ENCODE measurements around the gene TMEM106B.
A peak's percentile ranks its signal among the peaks of the same experiment; 100 is the strongest.
"Not testable (repeated sequence)": the region's sequence is repeated elsewhere in the genome, so short reads cannot be mapped to it uniquely, and the experiment has no call there.

The TMEM106B gene

GRCh38 chr7:12222889-12223579, 11.9 kb downstream of the TMEM106B start:
- in situ Hi-C loops (cut with HindIII; ENCODE audit: low pct_ligation_motif_present, low pct_unique_long_range_greater_than_20kb, low sequenced_read_pairs) = no loop called here
- no peak for DNase-seq

GRCh38 chr7:12225017-12225416, 13.9 kb downstream of the TMEM106B start:
- in situ Hi-C loops (cut with HindIII; ENCODE audit: low pct_ligation_motif_present, low pct_unique_long_range_greater_than_20kb, low sequenced_read_pairs); DNase-seq: not testable (repeated sequence)

- in situ Hi-C loops (cut with HindIII; ENCODE audit: low pct_ligation_motif_present, low pct_unique_long_range_greater_than_20kb, low sequenced_read_pairs) = no loop called here
- DNase-seq = no peak
Observed at GRCh38 chr7:12226756-12227155, 15.7 kb downstream of the TMEM106B start.

GRCh38 chr7:12228024-12228423, 16.9 kb downstream of the TMEM106B start:
- DNase-seq = no peak
- in situ Hi-C loops (cut with HindIII; ENCODE audit: low pct_ligation_motif_present, low pct_unique_long_range_greater_than_20kb, low sequenced_read_pairs) = no loop called here

GRCh38 chr7:12229046-12229445, 18.0 kb downstream of the TMEM106B start:
- in situ Hi-C loops (cut with HindIII; ENCODE audit: low pct_ligation_motif_present, low pct_unique_long_range_greater_than_20kb, low sequenced_read_pairs) = no loop called here
- no peak for DNase-seq

GRCh38 chr7:12231097-12231496, 20.0 kb downstream of the TMEM106B start:
- no peak for DNase-seq
- in situ Hi-C loops (cut with HindIII; ENCODE audit: low pct_ligation_motif_present, low pct_unique_long_range_greater_than_20kb, low sequenced_read_pairs) = no loop called here

- in situ Hi-C loops (cut with HindIII; ENCODE audit: low pct_ligation_motif_present, low pct_unique_long_range_greater_than_20kb, low sequenced_read_pairs) = no loop called here
- DNase-seq = no peak
Observed at GRCh38 chr7:12233175-12233574, 22.1 kb downstream of the TMEM106B start.

GRCh38 chr7:12234334-12234865, 23.3 kb downstream of the TMEM106B start:
- in situ Hi-C loops (cut with HindIII; ENCODE audit: low pct_ligation_motif_present, low pct_unique_long_range_greater_than_20kb, low sequenced_read_pairs) = no loop called here
- no peak for DNase-seq

- no peak for DNase-seq
- in situ Hi-C loops (cut with HindIII; ENCODE audit: low pct_ligation_motif_present, low pct_unique_long_range_greater_than_20kb, low sequenced_read_pairs) = no loop called here
Observed at GRCh38 chr7:12235970-12236369, 24.9 kb downstream of the TMEM106B start.

- in situ Hi-C loops (cut with HindIII; ENCODE audit: low pct_ligation_motif_present, low pct_unique_long_range_greater_than_20kb, low sequenced_read_pairs) = no loop called here
- no peak for DNase-seq
Observed at GRCh38 chr7:12237007-12237406, 25.9 kb downstream of the TMEM106B start.

- in situ Hi-C loops (cut with HindIII; ENCODE audit: low pct_ligation_motif_present, low pct_unique_long_range_greater_than_20kb, low sequenced_read_pairs) = no loop called here
- no peak for DNase-seq
Observed at GRCh38 chr7:12239806-12240205, 28.7 kb downstream of the TMEM106B start.

- peak; percentile 42 for DNase-seq
Observed at GRCh38 chr7:12244129-12244528, 33.0 kb downstream of the TMEM106B start.

GRCh38 chr7:12244694-12245093, 33.6 kb downstream of the TMEM106B start:
- DNase-seq = no peak
- in situ Hi-C loops (cut with HindIII; ENCODE audit: low pct_ligation_motif_present, low pct_unique_long_range_greater_than_20kb, low sequenced_read_pairs) = no loop called here

More at GRCh38 chr7:12244129-12244528, 33.0 kb downstream of the TMEM106B start:
- in situ Hi-C loops (cut with HindIII; ENCODE audit: low pct_ligation_motif_present, low pct_unique_long_range_greater_than_20kb, low sequenced_read_pairs) = no loop called here

- no peak for DNase-seq
- in situ Hi-C loops (cut with HindIII; ENCODE audit: low pct_ligation_motif_present, low pct_unique_long_range_greater_than_20kb, low sequenced_read_pairs) = no loop called here
Observed at GRCh38 chr7:12249706-12250105, 38.6 kb downstream of the TMEM106B start.

- DNase-seq = no peak
- in situ Hi-C loops (cut with HindIII; ENCODE audit: low pct_ligation_motif_present, low pct_unique_long_range_greater_than_20kb, low sequenced_read_pairs) = no loop called here
Observed at GRCh38 chr7:12250232-12250631, 39.1 kb downstream of the TMEM106B start.

- in situ Hi-C loops (cut with HindIII; ENCODE audit: low pct_ligation_motif_present, low pct_unique_long_range_greater_than_20kb, low sequenced_read_pairs) = no loop called here
- no peak for DNase-seq
Observed at GRCh38 chr7:12256090-12256489, 45.0 kb downstream of the TMEM106B start.

GRCh38 chr7:12257582-12257981, 46.5 kb downstream of the TMEM106B start:
- in situ Hi-C loops (cut with HindIII; ENCODE audit: low pct_ligation_motif_present, low pct_unique_long_range_greater_than_20kb, low sequenced_read_pairs) = no loop called here
- peak; percentile 77 for DNase-seq

GRCh38 chr7:12258074-12258473, 47.0 kb downstream of the TMEM106B start:
- no peak for DNase-seq

GRCh38 chr7:12267542-12267941, 56.4 kb downstream of the TMEM106B start:
- in situ Hi-C loops (cut with HindIII; ENCODE audit: low pct_ligation_motif_present, low pct_unique_long_range_greater_than_20kb, low sequenced_read_pairs) = no loop called here
- DNase-seq = no peak

More at GRCh38 chr7:12258074-12258473, 47.0 kb downstream of the TMEM106B start:
- in situ Hi-C loops (cut with HindIII; ENCODE audit: low pct_ligation_motif_present, low pct_unique_long_range_greater_than_20kb, low sequenced_read_pairs) = no loop called here

- in situ Hi-C loops (cut with HindIII; ENCODE audit: low pct_ligation_motif_present, low pct_unique_long_range_greater_than_20kb, low sequenced_read_pairs) = no loop called here
- no peak for DNase-seq
Observed at GRCh38 chr7:12269100-12269895, 58.2 kb downstream of the TMEM106B start.
